Urothelium cell line (cell line): ENCODE data around the gene PRDM4.

Source experiments
- DNase-seq: peaks from one replicate; pipeline ENCODE4 v3.0.0; 2011; ENCODE audit warnings: low spot score, mixed read lengths
- FAIRE-seq: peaks from 2 replicates; lab custom pipeline; 2011; peaks lifted over from hg19 to GRCh38; lab: Jason Lieb, UNC

Gene PRDM4

DNA sequence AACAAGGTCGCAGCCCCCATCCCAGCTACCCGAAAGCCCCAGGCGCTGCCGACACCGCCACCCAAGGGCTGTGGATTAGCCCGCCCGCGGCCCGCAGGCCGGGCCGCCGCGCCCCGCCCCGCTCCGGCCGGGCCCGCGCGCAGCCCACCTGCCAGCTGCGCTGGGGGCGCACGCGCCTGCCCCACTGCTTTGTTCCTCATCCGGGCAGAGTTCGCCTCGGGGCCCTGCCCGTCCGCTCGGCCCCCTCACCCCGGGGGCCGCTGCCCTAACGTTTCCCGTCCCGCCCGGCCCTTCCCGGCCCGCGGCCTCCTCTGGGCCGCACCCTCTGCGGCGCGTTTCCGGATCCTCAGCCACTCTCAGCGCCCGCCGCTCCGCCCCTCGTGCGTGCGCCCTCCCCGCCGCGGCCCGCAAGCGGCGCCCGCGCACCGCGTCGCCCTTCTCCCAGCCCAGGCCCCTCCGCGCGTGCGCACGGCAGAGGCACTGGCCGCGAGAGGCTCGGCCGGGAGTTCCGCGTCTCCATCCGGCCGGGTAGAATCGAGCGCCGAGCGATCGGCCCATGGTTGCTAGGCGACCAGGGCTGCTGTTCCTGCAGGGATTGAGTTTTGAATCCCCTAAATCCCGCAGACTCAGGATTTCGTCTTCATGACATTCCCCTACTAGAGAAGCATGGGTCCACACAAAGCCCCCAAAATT is at the start of gene PRDM4:
PRDM4 (minus strand) TSS at position 329 of the 693 bp plus-strand sequence. CDS start 622 bp downstream, outside the sequence.
- DNase-seq (peak; percentile 95), FAIRE-seq (no peak)

DNA sequence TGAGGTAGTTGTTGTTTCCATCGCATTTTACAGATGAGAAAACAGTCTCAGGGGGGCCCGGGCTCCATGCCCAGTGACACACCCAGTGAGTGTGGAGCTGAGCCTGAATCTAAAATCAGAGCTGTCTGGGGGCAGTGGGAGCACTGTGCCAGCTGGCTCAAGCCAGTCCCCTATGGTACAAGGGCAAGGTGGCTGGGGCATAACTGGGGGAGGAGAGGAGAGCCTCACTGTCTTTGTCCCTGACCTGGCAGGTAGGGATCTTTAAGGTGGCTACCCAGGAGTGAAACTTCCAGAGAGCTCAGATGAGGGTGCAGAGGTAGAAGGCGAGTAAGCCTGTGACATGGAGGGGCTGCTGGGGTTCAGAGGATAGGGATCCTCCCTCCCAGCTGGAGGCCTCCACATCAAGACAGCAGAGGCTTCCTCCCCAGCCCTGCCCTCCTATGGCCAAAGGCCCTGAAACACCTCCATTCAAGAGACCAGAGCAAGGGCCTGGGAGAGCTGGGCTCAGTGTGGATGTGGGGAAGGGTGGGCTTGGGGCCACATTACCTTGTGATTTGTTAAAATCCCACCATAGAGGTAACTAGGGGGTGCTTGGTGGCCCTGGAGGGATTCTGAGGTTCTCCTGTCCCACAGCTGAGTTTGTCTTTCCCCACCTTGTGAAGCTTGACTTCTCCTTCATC is 46.7 kb upstream of the PRDM4 start:
- no peak for DNase-seq
- FAIRE-seq, result no peak

GRCh38 chr12:107805488-107806180 is 44.7 kb upstream of the PRDM4 start:
- DNase-seq (no peak), FAIRE-seq (no peak)

DNA sequence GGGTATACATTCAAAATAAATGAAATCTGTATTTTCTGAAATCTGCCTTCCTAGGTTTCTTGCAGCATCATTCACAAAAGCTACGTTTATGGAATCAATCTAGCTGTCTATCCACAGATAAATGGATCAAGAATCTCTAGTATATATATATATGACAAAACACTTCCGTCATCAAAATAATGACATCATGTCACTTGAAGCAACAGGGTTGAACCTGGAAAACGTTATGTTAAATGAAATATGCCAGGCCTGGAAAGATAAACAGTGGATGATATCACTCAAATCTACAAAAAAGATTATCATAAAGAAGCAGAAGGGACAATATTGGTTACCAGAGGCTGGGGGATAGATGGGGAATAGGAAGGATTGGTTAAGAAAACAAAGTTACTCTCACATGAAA is 42.2 kb upstream of the PRDM4 start:
- DNase-seq, result no peak
- no peak for FAIRE-seq

- DNase-seq, result no peak
Measured at GRCh38 chr12:107801150-107801549, 40.2 kb upstream of the PRDM4 start.

DNA sequence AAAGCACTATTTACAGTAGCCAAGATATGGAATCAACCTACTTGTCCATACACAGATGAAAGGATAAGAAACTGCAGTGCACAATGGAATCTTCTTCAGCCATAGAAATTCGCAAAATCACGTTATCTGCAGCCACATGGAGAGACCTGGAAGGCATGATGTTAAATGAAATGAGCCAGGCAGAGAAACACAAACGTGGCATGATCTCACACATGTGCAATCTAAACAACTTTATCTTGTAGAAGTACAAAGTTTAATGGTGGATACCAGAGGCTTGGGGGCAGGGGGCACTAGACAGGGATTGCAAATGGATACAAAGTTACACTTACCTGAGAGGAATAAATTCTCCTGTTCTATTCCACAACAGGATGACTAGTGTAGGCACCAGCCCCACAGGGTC is 37.6 kb upstream of the PRDM4 start:
- DNase-seq (no peak), FAIRE-seq (no peak)

More at GRCh38 chr12:107801150-107801549, 40.2 kb upstream of the PRDM4 start:
- FAIRE-seq, result no peak

GRCh38 chr12:107794451-107794850 is 33.5 kb upstream of the PRDM4 start:
- FAIRE-seq (no peak), DNase-seq (no peak)

GRCh38 chr12:107791465-107792089 is 30.6 kb upstream of the PRDM4 start:
- no peak for FAIRE-seq
- DNase-seq, result no peak

- DNase-seq (no peak), FAIRE-seq (no peak)
Measured at GRCh38 chr12:107788690-107789458, 27.9 kb upstream of the PRDM4 start.

DNA sequence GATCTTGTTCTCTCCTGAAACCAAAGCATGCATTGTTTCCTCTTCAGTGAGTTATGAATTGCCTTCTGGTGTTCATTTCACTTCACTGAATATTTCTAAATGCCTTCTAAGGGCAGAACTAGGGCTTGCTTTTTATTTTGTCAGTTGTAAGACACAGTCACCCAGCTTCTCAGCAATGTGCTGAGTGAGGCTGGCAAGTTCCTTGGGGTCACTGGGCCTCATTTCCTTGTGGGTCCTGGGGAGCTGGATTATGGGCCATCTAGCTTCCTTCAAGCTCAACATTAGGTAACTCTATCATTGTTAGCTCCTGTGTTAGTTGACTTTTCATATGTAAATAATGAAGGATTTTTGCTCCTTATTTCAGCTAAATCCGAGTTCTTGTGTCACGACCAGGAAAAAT is 27.3 kb upstream of the PRDM4 start:
- no peak for FAIRE-seq
- no peak for DNase-seq

DNA sequence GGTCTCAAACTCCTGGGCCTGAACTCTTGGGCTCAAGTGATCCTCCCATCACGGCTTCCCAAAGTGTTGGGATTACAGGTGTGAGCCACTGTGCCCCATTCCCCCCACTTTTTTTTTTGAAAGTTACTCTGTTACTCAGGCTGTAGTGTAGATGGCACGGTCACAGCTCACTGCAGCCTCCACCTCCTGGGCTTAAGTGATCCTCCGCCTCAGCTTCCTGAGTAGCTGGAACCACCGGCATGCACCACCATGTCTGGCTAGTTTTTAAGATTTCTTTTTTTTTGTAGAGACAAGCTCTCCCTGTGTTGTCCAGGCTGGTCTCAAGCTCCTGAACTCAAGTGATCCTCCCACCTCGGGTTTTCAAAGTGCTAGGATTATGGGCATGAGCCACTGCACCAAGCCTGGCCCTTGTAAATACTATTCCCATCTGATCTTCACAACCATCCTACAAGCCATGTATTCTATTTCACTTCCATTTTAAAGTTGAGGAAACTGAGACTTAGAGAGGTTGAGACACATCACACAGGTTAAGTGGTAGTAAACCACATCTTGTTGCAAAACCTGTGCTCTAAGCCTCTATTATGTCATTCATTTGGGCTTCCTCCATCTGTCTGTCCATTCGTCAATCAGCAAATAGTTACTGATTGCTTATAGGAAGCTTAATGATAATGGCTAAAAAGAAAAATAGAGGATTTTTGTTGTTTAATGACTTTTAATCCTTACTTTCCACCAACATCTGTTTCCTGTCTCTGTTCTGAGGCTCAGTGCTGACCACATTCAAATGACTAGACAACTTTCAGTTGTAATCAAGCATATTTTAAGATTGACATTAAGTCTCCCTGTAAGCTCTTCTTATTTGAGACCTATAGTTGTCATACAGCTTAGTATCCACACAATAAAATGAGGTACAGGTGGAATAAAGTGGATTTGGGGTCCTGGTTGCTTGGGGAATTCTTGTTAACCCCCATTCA is 22.8 kb upstream of the PRDM4 start:
- FAIRE-seq (no peak), DNase-seq (no peak)

DNA sequence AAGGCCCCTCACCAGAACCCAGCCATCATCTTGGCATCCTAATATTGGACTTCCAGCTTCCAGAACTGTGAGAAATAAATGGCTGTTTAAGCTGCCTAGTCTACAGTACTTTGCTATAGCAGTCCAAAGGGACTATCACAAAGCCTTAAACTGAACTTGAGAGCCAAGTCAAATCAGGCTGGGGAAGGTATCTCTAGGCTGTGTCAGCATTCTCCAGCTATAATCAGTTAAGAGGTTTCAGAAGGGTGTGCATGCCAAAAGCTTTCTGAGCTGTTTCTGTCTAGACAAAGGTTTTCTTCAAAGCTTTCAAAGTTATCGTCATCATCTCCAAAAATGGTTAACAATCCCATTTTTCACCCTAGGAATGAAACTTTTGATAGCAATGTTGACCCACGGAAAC is 21.1 kb upstream of the PRDM4 start:
- FAIRE-seq (no peak), DNase-seq (no peak)

DNA sequence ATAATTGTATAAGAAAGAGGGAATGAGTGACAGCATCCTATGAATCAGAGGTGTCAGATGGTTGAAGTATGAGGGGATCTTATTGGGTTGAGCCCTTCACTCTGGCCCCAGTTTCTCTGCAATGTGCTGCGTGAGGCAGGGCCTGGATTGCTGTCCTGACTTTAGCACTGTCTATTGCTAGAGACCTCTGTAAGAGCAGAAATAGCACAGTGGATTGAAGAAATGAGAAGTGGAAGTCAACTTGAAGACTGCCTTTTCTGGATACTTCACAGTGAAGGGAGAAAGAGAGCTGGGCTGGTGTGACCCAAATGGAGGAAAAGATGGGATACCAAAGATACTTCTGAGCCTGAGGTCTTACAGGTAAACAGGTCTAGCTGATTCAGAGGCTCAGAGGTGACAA is 19.4 kb upstream of the PRDM4 start:
- DNase-seq, result no peak

GRCh38 chr12:107779077-107779831 is 18.3 kb upstream of the PRDM4 start:
- DNase-seq, result no peak
- no peak for FAIRE-seq

More for the DNA sequence above, 19.4 kb upstream of the PRDM4 start:
- no peak for FAIRE-seq

DNA sequence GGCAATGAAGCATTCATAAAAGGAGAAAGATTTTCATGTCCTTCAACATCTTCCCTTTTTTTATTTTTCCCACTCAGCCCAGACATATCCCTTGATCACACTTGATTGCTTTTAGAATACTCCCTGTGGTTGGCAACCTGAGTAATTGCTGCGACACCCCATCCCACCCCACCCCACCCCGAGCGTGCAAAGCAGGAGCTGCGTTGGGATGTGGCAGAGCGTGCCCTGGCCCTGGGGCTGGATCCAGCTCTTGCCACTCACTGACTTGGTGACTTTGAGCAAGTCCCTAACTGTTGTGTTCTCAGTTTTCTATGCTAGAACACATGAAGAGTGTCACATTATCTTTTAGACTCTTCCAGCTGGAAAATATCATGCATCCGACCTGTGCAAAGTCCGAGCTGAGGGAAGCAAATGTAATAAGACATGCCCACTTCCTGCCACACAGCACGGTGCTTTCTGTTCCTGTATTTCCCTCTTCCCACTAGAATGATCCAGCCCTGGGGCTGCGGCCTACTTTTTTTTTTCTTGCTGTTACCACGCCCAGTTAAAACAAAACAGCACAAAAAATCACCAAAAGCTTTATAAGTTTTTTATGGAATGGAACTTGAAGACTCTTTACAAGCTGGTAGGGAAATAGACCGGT is 17.6 kb upstream of the PRDM4 start:
- DNase-seq, result no peak
- FAIRE-seq, result no peak

- no peak for FAIRE-seq
- DNase-seq, result no peak
Measured at GRCh38 chr12:107776171-107776570, 15.2 kb upstream of the PRDM4 start.

GRCh38 chr12:107775093-107775721 is 14.3 kb upstream of the PRDM4 start:
- FAIRE-seq (no peak), DNase-seq (peak; percentile 34)
